SIG-M5 treated with dmso at 0.1 percent for 504 hours (cell line): ENCODE data around the gene TBC1D22A.
"Not testable (repeated sequence)": the region's sequence is repeated elsewhere in the genome, so short reads cannot be mapped to it uniquely, and the experiment has no call there.

Source experiments
- DNase-seq: peaks from one replicate; lab custom pipeline; 2025; ENCODE audit not compliant: unreplicated experiment; lab: John Stamatoyannopoulos, UW

TBC1D22A gene

DNA sequence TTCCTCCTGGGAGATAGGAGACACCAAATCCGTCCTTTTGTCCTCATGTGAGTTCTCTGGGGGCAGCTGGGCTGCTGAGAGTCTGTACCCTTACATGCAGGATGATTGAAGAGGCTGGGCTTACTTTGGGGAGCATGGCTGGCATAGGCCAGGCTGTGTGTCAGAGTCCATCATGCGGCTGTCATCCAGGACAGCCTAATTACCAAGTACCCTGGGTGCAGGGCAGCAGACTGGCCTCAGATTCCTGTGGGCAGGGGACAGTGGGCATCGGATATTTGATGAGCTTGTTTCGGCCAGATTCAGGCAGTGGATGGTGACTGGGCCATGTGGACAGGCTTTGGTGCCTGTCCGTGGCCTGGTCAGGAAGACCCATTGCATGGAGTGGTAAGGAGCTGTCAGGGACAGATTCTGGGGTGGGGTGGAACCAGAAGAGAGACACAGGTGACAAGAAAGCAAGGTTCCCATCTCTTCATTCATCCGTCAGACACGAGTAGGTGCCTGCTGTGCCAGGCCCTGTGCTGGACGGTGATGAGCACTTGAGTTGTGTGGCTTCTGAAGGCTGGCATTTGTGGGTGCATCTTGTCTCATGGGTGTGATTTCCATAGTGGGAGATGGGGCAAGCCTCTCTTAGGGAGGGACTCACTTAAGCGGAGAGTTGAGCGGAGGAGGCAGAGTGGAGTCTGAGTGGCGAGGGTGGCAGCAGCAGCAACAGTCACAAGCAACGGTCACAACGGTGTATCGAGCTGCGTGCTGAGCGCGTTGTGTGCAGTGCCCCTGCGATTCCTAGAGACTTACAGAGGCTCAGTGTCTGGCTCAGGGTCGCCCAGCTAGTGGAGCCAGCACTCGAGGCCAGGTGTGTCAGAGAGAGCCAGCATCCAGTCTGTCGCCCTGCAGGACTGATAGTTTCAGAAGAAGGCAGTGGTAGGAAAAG is 48.7 kb downstream of the TBC1D22A start:
- no peak for DNase-seq

GRCh38 chr22:46812034-46812605 is 49.7 kb downstream of the TBC1D22A start:
- no peak for DNase-seq

DNA sequence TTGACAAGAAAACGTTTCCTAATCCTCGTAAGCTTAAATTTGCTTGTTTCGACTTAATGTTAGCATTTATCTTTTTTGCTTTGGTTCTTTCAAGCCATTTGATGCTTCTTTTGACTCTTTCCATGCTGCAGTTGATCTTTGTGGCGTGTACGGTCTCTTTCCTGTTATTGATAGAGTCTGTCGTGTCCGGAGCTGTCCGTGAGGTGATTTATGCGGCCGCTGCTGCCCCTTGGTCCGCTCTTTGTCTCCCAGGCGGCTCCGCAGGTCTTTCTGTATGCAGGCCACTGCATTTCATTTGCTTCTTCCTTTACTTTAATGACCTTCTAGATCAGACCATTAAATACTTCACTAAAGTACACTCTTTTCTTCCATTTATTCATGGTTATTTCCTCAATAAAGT is 50.3 kb downstream of the TBC1D22A start:
- DNase-seq = no peak

GRCh38 chr22:46813816-46814597 is 51.6 kb downstream of the TBC1D22A start:
- no peak for DNase-seq

DNA sequence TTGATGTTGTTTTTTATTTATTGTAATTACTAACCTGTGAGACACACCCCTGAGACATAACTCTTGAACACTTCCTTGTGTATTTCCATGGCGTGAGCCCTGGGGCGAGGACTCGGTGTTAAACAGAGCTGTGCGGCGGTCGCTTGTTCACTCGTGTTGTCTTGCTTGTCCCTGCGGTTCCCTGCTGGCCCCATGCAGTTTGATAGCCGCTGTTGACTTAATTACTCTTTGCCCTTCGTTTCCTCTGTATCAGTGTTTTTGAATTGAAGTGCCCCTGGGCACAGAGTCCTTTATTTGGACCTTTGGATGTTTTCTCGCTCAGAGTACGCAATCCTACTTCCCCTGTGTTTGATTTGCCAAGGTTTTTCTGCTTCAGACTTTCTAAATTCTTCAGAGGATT is 52.7 kb downstream of the TBC1D22A start:
- DNase-seq = no peak

DNA sequence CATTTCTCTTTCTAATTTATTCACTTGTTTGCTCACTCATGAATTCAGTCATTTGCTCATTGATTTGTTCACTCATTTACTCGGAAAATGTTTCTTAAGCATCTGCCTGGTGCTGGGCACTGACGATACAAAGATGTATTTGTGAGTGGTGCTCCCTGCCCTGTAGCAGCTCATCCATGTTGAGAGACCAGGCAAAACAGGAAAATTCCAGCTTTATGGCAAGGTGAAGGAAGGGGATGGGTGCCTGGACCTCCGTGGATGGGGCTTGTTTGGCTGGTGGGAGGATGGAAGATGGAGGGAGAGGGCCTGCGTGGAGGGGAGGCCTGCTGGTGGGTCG is 53.1 kb downstream of the TBC1D22A start:
- DNase-seq = no peak

DNA sequence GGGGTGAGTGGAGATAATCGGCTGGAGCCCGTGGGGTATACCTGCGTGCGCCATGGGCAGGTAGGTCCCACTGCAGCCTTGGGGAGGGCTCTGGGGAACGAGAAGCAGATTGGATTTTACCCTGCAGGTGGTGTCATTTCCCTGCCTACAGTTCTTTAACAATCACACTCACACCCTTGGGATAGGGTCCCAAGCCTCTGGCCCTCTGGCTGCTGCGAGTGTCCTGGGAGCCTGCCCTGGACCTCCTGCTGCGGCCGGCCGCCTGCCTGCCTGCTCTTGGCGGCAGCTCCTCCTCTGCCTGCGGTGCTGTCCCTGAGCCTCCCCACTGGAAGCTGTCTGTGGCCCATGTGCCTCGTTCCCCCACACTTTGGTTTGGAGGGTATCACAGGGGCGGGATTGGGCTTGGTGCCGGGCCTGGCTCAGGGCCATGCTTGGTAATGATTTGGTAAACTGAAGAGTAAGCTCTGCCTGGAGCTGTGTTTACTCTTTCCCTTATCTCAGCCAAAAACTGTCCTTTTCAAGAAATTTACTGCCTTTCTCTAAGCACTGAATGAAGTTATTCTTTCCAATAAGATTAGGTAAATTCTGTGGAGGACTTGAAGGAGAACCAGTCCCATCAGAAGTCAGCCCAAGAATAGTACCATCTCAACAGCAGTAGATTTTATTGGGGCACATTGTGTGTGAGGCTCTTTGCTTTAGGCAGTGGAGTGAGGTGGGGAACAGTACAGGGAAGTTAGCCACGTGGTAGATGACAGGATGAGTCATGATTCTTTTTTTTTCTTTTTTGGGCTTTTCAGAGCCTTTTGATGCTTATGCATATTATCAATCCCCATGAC is 53.7 kb downstream of the TBC1D22A start:
- DNase-seq = peak; percentile 56

DNA sequence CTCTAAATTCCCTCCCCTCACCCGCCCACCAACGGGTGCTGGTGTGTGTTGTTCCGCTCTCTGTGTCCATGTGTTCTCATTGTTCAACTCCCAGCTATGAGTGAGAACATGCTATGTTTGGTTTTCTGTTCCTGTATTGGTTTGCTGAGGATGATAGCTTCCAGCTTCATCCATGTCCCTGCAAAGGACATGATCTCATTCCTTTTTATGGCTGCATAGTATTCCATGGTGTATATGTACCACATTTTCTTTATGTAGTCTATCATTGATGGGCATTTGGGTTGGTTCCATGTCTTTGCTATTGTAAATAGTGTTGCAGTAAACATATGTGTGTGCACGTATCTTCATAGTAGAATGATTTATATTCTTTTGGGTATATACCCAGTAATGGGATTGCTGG is 54.9 kb downstream of the TBC1D22A start:
- DNase-seq = not testable (repeated sequence)

- no peak for DNase-seq
Measured at GRCh38 chr22:46823248-46823647, 60.8 kb downstream of the TBC1D22A start.

DNA sequence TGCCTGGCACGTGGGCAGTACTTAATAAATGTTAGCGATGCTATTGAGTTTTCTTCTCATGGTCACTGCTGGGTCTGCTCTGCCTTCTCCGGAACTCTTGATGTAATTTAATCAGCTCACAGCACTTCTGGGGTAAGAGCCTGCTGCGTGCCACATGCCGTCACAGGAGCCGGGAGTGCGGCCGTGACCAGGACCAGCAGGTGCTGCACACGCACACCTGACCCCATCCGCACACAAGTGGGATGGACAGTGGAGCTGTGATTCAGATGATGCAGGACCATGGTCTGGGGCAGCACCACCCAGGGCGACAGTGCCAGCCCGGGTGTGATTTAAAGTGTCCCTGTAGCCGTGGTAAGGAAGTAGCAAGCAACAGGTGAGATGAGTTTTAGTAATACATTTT is 61.2 kb downstream of the TBC1D22A start:
- no peak for DNase-seq

- no peak for DNase-seq
Measured at GRCh38 chr22:46824344-46824909, 62.0 kb downstream of the TBC1D22A start.

- no peak for DNase-seq
Measured at GRCh38 chr22:46824980-46825544, 62.6 kb downstream of the TBC1D22A start.

DNA sequence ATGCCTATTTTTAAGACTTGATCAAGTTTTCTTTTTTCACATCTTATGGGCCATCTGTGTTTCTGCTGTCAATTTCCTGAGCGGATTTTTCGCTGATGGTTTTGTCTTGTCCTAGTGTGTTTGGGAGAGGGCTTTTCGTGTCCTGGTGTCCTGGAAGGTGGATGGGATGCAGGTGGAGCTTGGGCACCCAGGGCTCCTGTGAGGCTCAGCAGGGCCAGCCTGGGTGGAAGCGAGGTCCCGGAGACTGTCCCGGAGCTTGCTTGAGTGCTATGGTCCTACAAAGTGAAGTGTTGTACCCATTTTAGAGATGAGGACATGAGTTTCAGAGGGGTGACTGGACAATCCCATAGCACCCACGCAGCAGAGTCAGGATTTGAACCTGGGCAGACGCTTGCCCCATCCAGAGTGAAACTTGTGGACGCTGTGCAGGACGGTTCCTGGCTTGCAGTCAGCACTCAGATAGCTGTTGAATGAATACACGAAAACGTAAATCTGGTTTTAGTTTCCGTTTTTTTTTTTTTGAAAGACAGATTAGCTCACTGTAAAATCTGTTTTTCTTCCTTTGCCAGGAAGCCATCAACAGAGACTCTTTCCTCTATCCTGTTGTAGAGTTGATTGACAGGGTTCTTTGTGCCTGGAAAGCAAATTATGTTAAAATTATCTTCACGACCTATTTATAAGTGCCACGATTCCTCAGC is 64.1 kb downstream of the TBC1D22A start:
- no peak for DNase-seq

- DNase-seq = no peak
Measured at GRCh38 chr22:46827136-46827780, 64.8 kb downstream of the TBC1D22A start.

DNA sequence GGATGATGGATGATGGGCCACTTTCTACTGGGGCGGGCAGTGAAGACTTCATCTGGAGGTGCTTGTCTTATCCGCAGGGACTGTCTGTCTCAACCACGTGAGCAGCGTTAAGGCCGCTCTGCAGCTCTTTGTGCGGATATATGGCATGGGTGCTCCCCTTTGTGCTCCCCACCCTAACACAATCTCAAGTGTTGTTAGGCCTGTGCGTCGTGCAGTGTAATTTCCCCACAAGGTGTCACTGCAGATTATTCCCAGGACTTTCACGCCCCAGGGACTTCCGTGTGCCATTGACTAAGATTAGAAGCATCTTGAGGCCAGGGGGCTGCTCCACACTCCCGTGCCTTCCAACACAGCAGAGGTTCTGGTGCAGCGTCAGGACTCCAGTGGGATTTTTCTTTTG is 65.3 kb downstream of the TBC1D22A start:
- DNase-seq = no peak

- no peak for DNase-seq
Measured at GRCh38 chr22:46828323-46828900, 66.0 kb downstream of the TBC1D22A start.

DNA sequence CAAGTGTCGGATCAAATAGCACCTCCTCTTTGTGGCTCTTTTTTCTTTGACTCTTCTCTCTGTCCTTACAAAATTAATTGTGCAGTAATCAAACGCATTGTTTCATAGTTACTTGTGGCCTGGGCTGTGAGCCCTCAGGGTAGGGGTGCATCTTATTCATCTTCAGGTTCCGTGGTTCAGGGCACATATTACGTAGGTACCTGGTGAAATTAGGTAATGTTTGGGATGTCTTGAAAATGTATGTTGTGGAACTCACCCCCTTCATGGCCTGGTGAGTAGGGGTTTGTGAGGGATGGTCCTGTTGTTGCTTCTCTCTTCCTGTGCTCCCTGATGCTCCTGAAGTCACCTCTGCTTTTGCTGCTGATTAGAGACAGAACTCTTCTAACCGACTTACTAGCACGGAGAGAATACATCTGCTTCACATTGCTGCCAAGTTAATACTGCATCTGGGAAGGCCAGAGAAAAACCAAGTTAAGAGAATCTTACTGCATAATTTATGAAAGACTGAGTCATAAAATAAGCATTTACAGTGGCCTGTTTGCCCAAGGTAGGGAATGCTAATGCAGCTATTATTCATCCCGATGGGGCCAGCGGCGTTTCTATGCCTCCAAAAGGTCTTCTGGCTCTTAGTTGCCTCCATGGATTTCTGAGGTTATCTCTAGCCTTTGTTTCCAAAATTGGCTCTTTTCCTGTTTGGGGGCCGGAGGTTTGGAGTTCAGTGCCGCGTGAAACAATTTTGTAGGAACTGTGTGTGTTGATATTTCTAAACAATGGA is 66.9 kb downstream of the TBC1D22A start:
- no peak for DNase-seq
